Caco-2 (cell line): Measurements from ENCODE around the gene HS6ST2. TPM values are rescaled to one million over a fixed set of nuclear protein-coding genes. Genes with fewer than 3 reads are reported as not detected.

Source experiments
- BruUV-seq: library from RNA; stranded (reverse); fragments of 400-500 nt; replicated peaks from 2 replicates; lab custom pipeline; 2021; lab: Mats Ljungman, UMichigan
- CTCF ChIA-PET: fragments of 300-600 bp; sonication (Branson Sonifier 250); formaldehyde crosslinking; loops from one replicate; lab custom pipeline; 2022; ENCODE audit warnings: antibody characterized with exemption; lab: Charles Lee
- POLR2A ChIA-PET: fragments of 300-600 bp; sonication (Branson Sonifier 250); formaldehyde crosslinking; loops from one replicate; lab custom pipeline; 2022; ENCODE audit warnings: antibody characterized with exemption; lab: Charles Lee
- DNase-seq, 2 experiments: peaks; one replicate each; pipeline versions ENCODE4 v3.0.0 to v3.0.0-alpha.2; 2020 to 2022
- H3K27me3 ChIP-seq: replicated peaks from 2 replicates; pipeline ENCODE4 v1.6.0; 2011; ENCODE audit warnings: low read length; ENCODE audit not compliant: control insufficient read depth, insufficient read depth
- H3K36me3 ChIP-seq: 2 replicates; pipeline ENCODE4 v1.5.1; 2011; ENCODE audit warnings: low read length; ENCODE audit not compliant: control insufficient read depth, insufficient read depth
- H3K4me1 ChIP-seq: fragments of 250-450 bp; sonication (Bioruptor Pico); 2 replicates; pipeline ENCODE4 v1.5.1; 2020; ENCODE audit warnings: mild to moderate bottlenecking
- H3K4me3 ChIP-seq: 2 replicates; pipeline ENCODE4 v1.5.1; 2011; ENCODE audit warnings: low read depth, mild to moderate bottlenecking, control low read depth, low read length
- H3K9me3 ChIP-seq: fragments of 250-450 bp; sonication (Bioruptor Pico); 2 replicates; pipeline ENCODE4 v1.5.1; 2020; ENCODE audit warnings: mild to moderate bottlenecking, moderate library complexity
- H3K27ac Mint-ChIP-seq: one replicate; pipeline ENCODE4 v1.8.0; 2022; ENCODE audit warnings: mixed read lengths; ENCODE audit not compliant: unreplicated experiment
- H3K27me3 Mint-ChIP-seq: one replicate; pipeline ENCODE4 v1.8.0; 2022; ENCODE audit warnings: mixed read lengths; ENCODE audit not compliant: insufficient read depth, unreplicated experiment
- H3K36me3 Mint-ChIP-seq: one replicate; pipeline ENCODE4 v1.8.0; 2022; ENCODE audit warnings: mild to moderate bottlenecking, mixed read lengths; ENCODE audit not compliant: insufficient read depth, unreplicated experiment
- H3K4me1 Mint-ChIP-seq: one replicate; pipeline ENCODE4 v1.8.0; 2022; ENCODE audit warnings: low read depth, mixed read lengths; ENCODE audit not compliant: unreplicated experiment
- H3K4me3 Mint-ChIP-seq: one replicate; pipeline ENCODE4 v1.8.0; 2022; ENCODE audit warnings: mild to moderate bottlenecking, moderate library complexity, mixed read lengths; ENCODE audit not compliant: unreplicated experiment
- H3K9me3 Mint-ChIP-seq: one replicate; pipeline ENCODE4 v1.8.0; 2022; ENCODE audit warnings: mixed read lengths; ENCODE audit not compliant: unreplicated experiment
- intact Hi-C: fragments of 100-400 bp; cut with micrococcal nuclease; formaldehyde crosslinking; loops from one replicate; pipeline ENCODE4 v1.10.0; 2022; ENCODE audit not compliant: unreplicated experiment
- total RNA-seq: library from RNA; stranded (reverse); gene quantifications from 2 replicates; pipeline ENCODE4 v1.2.3, GENCODE V29; 2022
- TF ChIP-seq, protein P1 (sequence below), 2 experiments: fragments of 200-600 bp in 1 of 2; IDR thresholded peaks; 1 replicate in 1 of 2; 2 replicates in 1 of 2; pipeline versions ENCODE4 v1.5.1 to v1.8.0; 2011 to 2022; ENCODE audit warnings: antibody characterized with exemption in 1 of 2, control low read depth in 1 of 2, inconsistent platforms in 1 of 2, low read depth in 1 of 2, low read length in 1 of 2, mild to moderate bottlenecking in 1 of 2, moderate library complexity in 1 of 2; ENCODE audit not compliant: insufficient read depth in 1 of 2, severe bottlenecking in 1 of 2, unreplicated experiment in 1 of 2

Gene HS6ST2
- total RNA-seq, 1 experiment from 2014 or later, result 34.9 TPM

DNA sequence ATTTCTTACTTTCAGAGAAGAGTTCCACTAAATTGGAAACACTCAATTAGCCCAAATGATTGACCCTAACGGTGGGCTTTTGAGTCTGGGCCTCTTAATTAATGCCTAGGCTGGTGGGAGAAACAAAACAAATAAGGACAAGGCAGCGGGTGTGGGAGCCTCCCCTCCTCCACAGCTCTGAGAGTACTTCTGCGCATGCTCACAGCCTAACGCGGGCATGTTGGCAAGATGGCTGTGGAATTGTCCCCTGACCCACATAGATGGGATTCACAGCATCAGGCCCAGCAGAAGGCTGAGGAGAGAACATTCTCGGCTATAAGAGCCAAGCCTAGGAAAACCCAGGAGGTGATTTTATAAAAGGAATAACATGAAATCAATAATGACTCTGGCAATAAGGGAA lies 230.1 kb downstream of the HS6ST2 start:
- Mint-ChIP-seq H3K9me3 (no peaks in the 10 kb centered on the region), H3K4me1 (no peaks in the 10 kb centered on the region), H3K4me3 (no peak overlapping the region), H3K27ac (no peak overlapping the region), H3K27me3 (no peaks in the 10 kb centered on the region), H3K36me3 (no peaks in the 10 kb centered on the region)
- no peak for DNase-seq
- Histone ChIP-seq H3K4me3 (no peak overlapping the region), H3K36me3 (no peaks in the 10 kb centered on the region), H3K9me3 (no peaks in the 10 kb centered on the region), H3K27me3 (no peaks in the 10 kb centered on the region), H3K4me1 (no peaks in the 10 kb centered on the region)
- CTCF ChIA-PET, result no interaction called here
- TF ChIP-seq, protein P1, sequence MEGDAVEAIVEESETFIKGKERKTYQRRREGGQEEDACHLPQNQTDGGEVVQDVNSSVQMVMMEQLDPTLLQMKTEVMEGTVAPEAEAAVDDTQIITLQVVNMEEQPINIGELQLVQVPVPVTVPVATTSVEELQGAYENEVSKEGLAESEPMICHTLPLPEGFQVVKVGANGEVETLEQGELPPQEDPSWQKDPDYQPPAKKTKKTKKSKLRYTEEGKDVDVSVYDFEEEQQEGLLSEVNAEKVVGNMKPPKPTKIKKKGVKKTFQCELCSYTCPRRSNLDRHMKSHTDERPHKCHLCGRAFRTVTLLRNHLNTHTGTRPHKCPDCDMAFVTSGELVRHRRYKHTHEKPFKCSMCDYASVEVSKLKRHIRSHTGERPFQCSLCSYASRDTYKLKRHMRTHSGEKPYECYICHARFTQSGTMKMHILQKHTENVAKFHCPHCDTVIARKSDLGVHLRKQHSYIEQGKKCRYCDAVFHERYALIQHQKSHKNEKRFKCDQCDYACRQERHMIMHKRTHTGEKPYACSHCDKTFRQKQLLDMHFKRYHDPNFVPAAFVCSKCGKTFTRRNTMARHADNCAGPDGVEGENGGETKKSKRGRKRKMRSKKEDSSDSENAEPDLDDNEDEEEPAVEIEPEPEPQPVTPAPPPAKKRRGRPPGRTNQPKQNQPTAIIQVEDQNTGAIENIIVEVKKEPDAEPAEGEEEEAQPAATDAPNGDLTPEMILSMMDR (IDR thresholded peaks at IDR 0.05; ENCODE audit: insufficient read depth in 1 of 2, low read depth in 1 of 2, low read length in 1 of 2, severe bottlenecking in 1 of 2, unreplicated experiment in 1 of 2), result no peak
- no TSS peak for BruUV-seq
- intact Hi-C loops, result no loop called here
- POLR2A ChIA-PET, result no interaction called here

DNA sequence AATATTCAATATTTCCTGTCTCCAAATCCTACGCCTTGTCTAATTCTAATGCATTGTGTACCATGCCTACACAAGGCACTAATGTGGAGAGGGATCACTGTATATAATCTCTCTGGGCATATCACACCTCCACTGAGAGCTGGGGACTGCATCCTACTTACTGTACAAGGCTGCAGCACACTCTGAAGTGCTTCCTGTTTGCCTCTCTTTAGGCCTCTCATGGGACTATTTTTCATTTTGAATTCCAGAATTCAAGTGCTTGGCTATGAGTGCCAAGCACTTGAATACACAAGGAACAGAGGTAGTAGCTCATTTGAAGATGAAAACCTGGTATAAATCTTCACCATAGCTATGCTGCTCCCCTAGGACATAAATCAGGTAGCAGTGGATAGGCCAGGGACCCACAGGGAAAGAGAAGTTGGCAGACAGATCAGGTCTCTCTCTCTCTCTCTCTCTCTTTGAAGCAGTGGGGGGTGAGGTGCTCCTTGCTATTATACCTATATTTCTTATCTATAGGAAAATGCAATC lies 239.9 kb downstream of the HS6ST2 start:
- intact Hi-C loops, result loop anchor here (5.0 kb wide), 1 partner anchor 76 kb away; no protein-coding TSS in a partner anchor
- H3K36me3 Mint-ChIP-seq, result no peaks in the 10 kb centered on the region
- ChIA-PET CTCF (no interaction called here), POLR2A (no interaction called here)
- H3K36me3 ChIP-seq, result no peaks in the 10 kb centered on the region
- no peaks in the 10 kb centered on the region for H3K27me3 Mint-ChIP-seq
- no peaks in the 10 kb centered on the region for H3K4me1 Mint-ChIP-seq
- H3K4me1 ChIP-seq, result no peaks in the 10 kb centered on the region
- no peaks in the 10 kb centered on the region for H3K9me3 ChIP-seq
- H3K27me3 ChIP-seq, result no peaks in the 10 kb centered on the region
- DNase-seq, result no peak
- no peak overlapping the region for H3K4me3 Mint-ChIP-seq
- no peak overlapping the region for H3K27ac Mint-ChIP-seq
- H3K4me3 ChIP-seq, result no peak overlapping the region
- no TSS peak for BruUV-seq
- no peaks in the 10 kb centered on the region for H3K9me3 Mint-ChIP-seq
- TF ChIP-seq, protein P1 (IDR thresholded peaks at IDR 0.05; ENCODE audit: insufficient read depth in 1 of 2, low read depth in 1 of 2, low read length in 1 of 2, severe bottlenecking in 1 of 2, unreplicated experiment in 1 of 2), result no peak

GRCh38 chrX:132716006-132716405 lies 242.4 kb downstream of the HS6ST2 start:
- intact Hi-C loops, result loop anchor here (5.0 kb wide), 1 partner anchor 74 kb away; no protein-coding TSS in a partner anchor
- H3K27me3 ChIP-seq, result no peaks in the 10 kb centered on the region
- BruUV-seq, result no TSS peak
- Mint-ChIP-seq H3K4me1 (no peaks in the 10 kb centered on the region), H3K27me3 (no peaks in the 10 kb centered on the region), H3K27ac (no peak overlapping the region), H3K36me3 (no peaks in the 10 kb centered on the region), H3K9me3 (no peaks in the 10 kb centered on the region), H3K4me3 (no peak overlapping the region)
- H3K9me3 ChIP-seq, result no peaks in the 10 kb centered on the region
- no peaks in the 10 kb centered on the region for H3K36me3 ChIP-seq
- H3K4me3 ChIP-seq, result no peak overlapping the region
- DNase-seq, result no peak
- POLR2A ChIA-PET, result no interaction called here
- TF ChIP-seq, protein P1 (IDR thresholded peaks at IDR 0.05; ENCODE audit: insufficient read depth in 1 of 2, low read depth in 1 of 2, low read length in 1 of 2, severe bottlenecking in 1 of 2, unreplicated experiment in 1 of 2), result no peak
- no peaks in the 10 kb centered on the region for H3K4me1 ChIP-seq
- CTCF ChIA-PET, result no interaction called here
